SK-N-SH (cell line): ENCODE data around the gene SMARCA2.

Experiments
- CTCF ChIP-seq: fragments of 200-600 bp; sonication (generic); IDR thresholded peaks from 2 replicates; pipeline ENCODE4 v1.6.1; 2017; ENCODE audit warnings: antibody characterized with exemption, mild to moderate bottlenecking, moderate library complexity
- EP300 ChIP-seq, 2 experiments: IDR thresholded peaks; 2 replicates each; pipeline versions ENCODE4 v1.4.0 to v1.6.1; 2012; ENCODE audit warnings: borderline replicate concordance in 1 of 2, low read depth in 1 of 2, low read length in 1 of 2
- GATA2 ChIP-seq: sonication (generic); formaldehyde crosslinking; IDR thresholded peaks from 2 replicates; pipeline ENCODE4 v1.5.0; 2020; ENCODE audit warnings: mild to moderate bottlenecking, missing genetic modification reagents
- MAX ChIP-seq: IDR thresholded peaks from 2 replicates; pipeline ENCODE4 v1.4.0; 2012; ENCODE audit warnings: low read depth
- MXI1 ChIP-seq: IDR thresholded peaks from 2 replicates; pipeline ENCODE4 v1.6.1; 2012; ENCODE audit warnings: mild to moderate bottlenecking, low read depth, low read length, improper control_type of control experiment
- POLR2AphosphoS5 ChIP-seq: IDR thresholded peaks from 2 replicates; pipeline ENCODE4 v1.6.1; 2012; ENCODE audit warnings: low read depth, low read length

- TF ChIP-seq POLR2AphosphoS5 (no peak), CTCF (no peak), EP300 (IDR thresholded peaks at IDR 0.05; ENCODE audit: borderline replicate concordance in 1 of 2, low read depth in 1 of 2, low read length in 1 of 2) (no peak), GATA2 (CRISPR knock-in tag) (no peak), MXI1 (no peak), MAX (no peak)
These were observed 204.9 kb downstream of the SMARCA2 start for GRCh38 chr9:2220036-2220435.
